K562 (cell line): ENCODE measurements around the gene CAPN7. TPM values are rescaled to one million over a fixed set of nuclear protein-coding genes. Genes with fewer than 3 reads are reported as not detected.

Experiments
- CREM ChIP-seq: IDR thresholded peaks from 2 replicates; pipeline ENCODE4 v1.6.1; 2014; ENCODE audit warnings: antibody characterized with exemption, low read depth
- JUND ChIP-seq, 2 experiments: IDR thresholded peaks; 2 replicates in 1 of 2; 3 replicates in 1 of 2; pipeline ENCODE4 v1.6.1; 2011; ENCODE audit warnings: borderline replicate concordance in 2 of 2, low read depth in 2 of 2, low read length in 2 of 2, improper control_type of control experiment in 1 of 2, missing biosample characterization in 1 of 2, missing genetic modification characterization in 1 of 2, missing genetic modification reagents in 1 of 2
- MXD1 ChIP-seq: fragments of 250-450 bp; sonication (Bioruptor Pico); IDR thresholded peaks from 2 replicates; pipeline ENCODE4 v1.8.0; 2021; ENCODE audit warnings: borderline replicate concordance, mild to moderate bottlenecking, moderate library complexity; ENCODE audit not compliant: poor library complexity, severe bottlenecking
- NBN ChIP-seq: fragments of 450-650 bp; IDR thresholded peaks from 2 replicates; pipeline ENCODE4 v1.6.1; 2016; ENCODE audit warnings: low read depth, mild to moderate bottlenecking
- NFRKB ChIP-seq: fragments of 450-650 bp; IDR thresholded peaks from 2 replicates; pipeline ENCODE4 v1.6.1; 2016; ENCODE audit warnings: low read depth
- PBX2 ChIP-seq, 2 experiments: IDR thresholded peaks in 1 of 2; conservative IDR thresholded peaks in 1 of 2; 2 replicates each; pipeline ENCODE4 v1.6.1; 2016; ENCODE audit warnings: low read depth in 2 of 2, mild to moderate bottlenecking in 1 of 2, missing compliant biosample characterization in 1 of 2, missing genetic modification characterization in 1 of 2, moderate library complexity in 1 of 2
- RUNX1 ChIP-seq: sonication (generic); IDR thresholded peaks from 2 replicates; pipeline ENCODE4 v1.6.1; 2016; ENCODE audit warnings: antibody characterized with exemption, low read depth
- SAFB ChIP-seq: fragments of 200-400 bp; formaldehyde crosslinking; IDR thresholded peaks from 2 replicates; pipeline ENCODE4 v1.6.1; 2017; ENCODE audit warnings: low read depth, low read length, borderline replicate concordance
- SNIP1 ChIP-seq: fragments of 450-650 bp; IDR thresholded peaks from 2 replicates; pipeline ENCODE4 v1.7.1; 2017; ENCODE audit warnings: low read depth, mild to moderate bottlenecking
- SOX6 ChIP-seq: fragments of 450-650 bp; IDR thresholded peaks from 2 replicates; pipeline ENCODE4 v1.6.1; 2014; ENCODE audit warnings: mild to moderate bottlenecking
- STAT5A ChIP-seq: IDR thresholded peaks from 2 replicates; pipeline ENCODE4 v1.6.1; 2012; ENCODE audit warnings: low read length, inconsistent platforms, borderline replicate concordance
- TFE3 ChIP-seq: fragments of 450-650 bp; formaldehyde crosslinking; IDR thresholded peaks from 2 replicates; pipeline ENCODE4 v1.4.0; 2020; ENCODE audit warnings: mild to moderate bottlenecking, mixed read lengths
- ZNF316 ChIP-seq: fragments of 450-650 bp; IDR thresholded peaks from 2 replicates; pipeline ENCODE4 v1.6.1; 2016
- ZNF707 ChIP-seq: fragments of 250-450 bp; sonication (Bioruptor Pico); conservative IDR thresholded peaks from 2 replicates; pipeline ENCODE4 v1.8.0; 2022; ENCODE audit warnings: inconsistent platforms, mild to moderate bottlenecking, moderate library complexity
- polyA plus RNA-seq, 8 experiments: library from polyadenylated mRNA; depleted of rRNA in 4 of 8; stranded (reverse) in 5 of 8; unstranded in 3 of 8; fragments of >200 nt; fragmentation: Nextera tagmentation in 2 of 8; fragmentation: Illumina TruSeq in 1 of 8; extraction: Ambion mirVana in 2 of 8; extraction: Trizol in 1 of 8; gene quantifications; 2 replicates each; pipeline versions ENCODE4 v1.2.1 to v1.2.3, GENCODE V29; 2011 to 2014; ENCODE audit warnings: inconsistent platforms in 1 of 8, missing spikeins in 1 of 8
- total RNA-seq, 7 experiments: library from RNA; depleted of rRNA in 6 of 7; stranded (reverse); fragments of >200 nt in 6 of 7; fragmentation: Illumina TruSeq in 2 of 7; extraction: Trizol in 2 of 7; gene quantifications; 2 replicates each; pipeline versions ENCODE4 v1.2.1 to v1.2.3, GENCODE V29; 2011 to 2021; ENCODE audit warnings: low replicate concordance in 1 of 7
- TF ChIP-seq, protein P1 (sequence below): sonication (generic); formaldehyde crosslinking; IDR thresholded peaks from 2 replicates; pipeline ENCODE4 v1.8.0; 2022; ENCODE audit warnings: missing genetic modification reagents, mild to moderate bottlenecking, moderate library complexity, borderline replicate concordance
- TF ChIP-seq, protein P2 (sequence below): fragments of 450-650 bp; IDR thresholded peaks from 2 replicates; pipeline ENCODE4 v1.6.1; 2016; ENCODE audit warnings: mild to moderate bottlenecking
- TF ChIP-seq, protein P3 (sequence below): sonication (generic); formaldehyde crosslinking; IDR thresholded peaks from 2 replicates; pipeline ENCODE4 v1.8.1; 2023; ENCODE audit warnings: mild to moderate bottlenecking, missing genetic modification reagents, moderate library complexity

The CAPN7 gene
- total and polyA plus RNA-seq, 9 of the 15 experiments (the other 6 are each of a cell fraction or from before 2014, with no cell fraction given), result 6.5 to 42.7 (median 32.7) TPM

DNA sequence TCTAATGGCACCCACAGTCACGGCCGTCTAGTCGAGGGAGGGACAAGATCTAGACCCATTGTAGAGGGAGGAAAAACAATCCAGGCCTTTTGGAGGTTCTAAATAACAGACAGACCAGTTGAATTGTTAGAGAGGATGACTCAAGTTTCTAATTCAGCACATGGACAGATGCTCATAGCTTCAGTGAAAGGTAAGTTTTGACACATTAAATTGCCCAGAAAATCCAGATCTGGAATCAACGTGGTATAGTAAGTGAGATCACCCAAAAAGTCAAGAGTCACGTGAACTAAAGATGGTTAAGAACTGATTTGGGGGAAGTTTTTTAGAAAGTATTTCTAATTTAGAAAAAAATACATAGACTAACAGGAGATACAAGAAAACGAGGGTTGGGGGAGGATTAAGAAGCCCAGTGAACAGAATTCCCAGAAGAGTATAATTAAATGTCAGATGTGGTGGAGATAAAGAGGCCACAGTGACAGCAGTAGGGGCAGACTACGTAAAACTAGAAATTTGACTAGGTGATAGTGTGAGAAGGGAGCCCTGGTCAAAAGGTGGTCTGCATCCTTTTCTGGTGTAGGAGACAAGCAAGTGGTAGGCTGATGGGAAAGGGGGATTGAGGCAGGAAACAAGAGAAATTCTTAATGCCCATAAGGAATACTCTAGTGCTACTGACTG lies 47.1 kb downstream of the CAPN7 start (continued):
- TF ChIP-seq MXD1 (CRISPR knock-in tag) (no peak), NBN (no peak), JUND (IDR thresholded peaks at IDR 0.05; ENCODE audit: borderline replicate concordance, low read depth, low read length) (no peak), JUND (tag; IDR thresholded peaks at IDR 0.05; ENCODE audit: borderline replicate concordance, low read depth, low read length) (0 out of 3 replicates have a peak, but pooled peaks have one; percentile 13), TFE3 (CRISPR knock-in tag) (peak; percentile 45; the same call in 1 of the 2 replicates), NFRKB (no peak), ZNF316 (no peak), STAT5A (no peak), SAFB (no peak), CREM (peak; percentile 51; the same call in 1 of the 2 replicates), PBX2 (CRISPR knock-in tag; IDR thresholded peaks at IDR 0.05; ENCODE audit: low read depth) (no peak), PBX2 (tag; conservative IDR thresholded peaks at IDR 0.05; ENCODE audit: low read depth) (0 out of 2 replicates have a peak, but pooled peaks have one; percentile 18), SOX6 (no peak; the same call in 1 of the 2 replicates), RUNX1 (no peak), SNIP1 (no peak), ZNF707 (CRISPR knock-in tag) (no peak)
- TF ChIP-seq, protein P1, sequence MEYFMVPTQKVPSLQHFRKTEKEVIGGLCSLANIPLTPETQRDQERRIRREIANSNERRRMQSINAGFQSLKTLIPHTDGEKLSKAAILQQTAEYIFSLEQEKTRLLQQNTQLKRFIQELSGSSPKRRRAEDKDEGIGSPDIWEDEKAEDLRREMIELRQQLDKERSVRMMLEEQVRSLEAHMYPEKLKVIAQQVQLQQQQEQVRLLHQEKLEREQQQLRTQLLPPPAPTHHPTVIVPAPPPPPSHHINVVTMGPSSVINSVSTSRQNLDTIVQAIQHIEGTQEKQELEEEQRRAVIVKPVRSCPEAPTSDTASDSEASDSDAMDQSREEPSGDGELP (CRISPR knock-in tag), result no peak
- TF ChIP-seq, protein P2, sequence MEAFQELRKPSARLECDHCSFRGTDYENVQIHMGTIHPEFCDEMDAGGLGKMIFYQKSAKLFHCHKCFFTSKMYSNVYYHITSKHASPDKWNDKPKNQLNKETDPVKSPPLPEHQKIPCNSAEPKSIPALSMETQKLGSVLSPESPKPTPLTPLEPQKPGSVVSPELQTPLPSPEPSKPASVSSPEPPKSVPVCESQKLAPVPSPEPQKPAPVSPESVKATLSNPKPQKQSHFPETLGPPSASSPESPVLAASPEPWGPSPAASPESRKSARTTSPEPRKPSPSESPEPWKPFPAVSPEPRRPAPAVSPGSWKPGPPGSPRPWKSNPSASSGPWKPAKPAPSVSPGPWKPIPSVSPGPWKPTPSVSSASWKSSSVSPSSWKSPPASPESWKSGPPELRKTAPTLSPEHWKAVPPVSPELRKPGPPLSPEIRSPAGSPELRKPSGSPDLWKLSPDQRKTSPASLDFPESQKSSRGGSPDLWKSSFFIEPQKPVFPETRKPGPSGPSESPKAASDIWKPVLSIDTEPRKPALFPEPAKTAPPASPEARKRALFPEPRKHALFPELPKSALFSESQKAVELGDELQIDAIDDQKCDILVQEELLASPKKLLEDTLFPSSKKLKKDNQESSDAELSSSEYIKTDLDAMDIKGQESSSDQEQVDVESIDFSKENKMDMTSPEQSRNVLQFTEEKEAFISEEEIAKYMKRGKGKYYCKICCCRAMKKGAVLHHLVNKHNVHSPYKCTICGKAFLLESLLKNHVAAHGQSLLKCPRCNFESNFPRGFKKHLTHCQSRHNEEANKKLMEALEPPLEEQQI, result no peak
- TF ChIP-seq, protein P3, sequence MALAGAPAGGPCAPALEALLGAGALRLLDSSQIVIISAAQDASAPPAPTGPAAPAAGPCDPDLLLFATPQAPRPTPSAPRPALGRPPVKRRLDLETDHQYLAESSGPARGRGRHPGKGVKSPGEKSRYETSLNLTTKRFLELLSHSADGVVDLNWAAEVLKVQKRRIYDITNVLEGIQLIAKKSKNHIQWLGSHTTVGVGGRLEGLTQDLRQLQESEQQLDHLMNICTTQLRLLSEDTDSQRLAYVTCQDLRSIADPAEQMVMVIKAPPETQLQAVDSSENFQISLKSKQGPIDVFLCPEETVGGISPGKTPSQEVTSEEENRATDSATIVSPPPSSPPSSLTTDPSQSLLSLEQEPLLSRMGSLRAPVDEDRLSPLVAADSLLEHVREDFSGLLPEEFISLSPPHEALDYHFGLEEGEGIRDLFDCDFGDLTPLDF (CRISPR knock-in tag), result no peak
